ENCODE results near the gene TRIM66. TPM values are rescaled to one million over a fixed set of nuclear protein-coding genes. Genes with fewer than 3 reads are reported as not detected.

TRIM66 gene
- total RNA-seq, 5 donors from 2014 or later (not counting 1 experiment from before 2014, with no cell fraction given): 17.9 to 23.5 (median 23.4) TPM

DNA sequence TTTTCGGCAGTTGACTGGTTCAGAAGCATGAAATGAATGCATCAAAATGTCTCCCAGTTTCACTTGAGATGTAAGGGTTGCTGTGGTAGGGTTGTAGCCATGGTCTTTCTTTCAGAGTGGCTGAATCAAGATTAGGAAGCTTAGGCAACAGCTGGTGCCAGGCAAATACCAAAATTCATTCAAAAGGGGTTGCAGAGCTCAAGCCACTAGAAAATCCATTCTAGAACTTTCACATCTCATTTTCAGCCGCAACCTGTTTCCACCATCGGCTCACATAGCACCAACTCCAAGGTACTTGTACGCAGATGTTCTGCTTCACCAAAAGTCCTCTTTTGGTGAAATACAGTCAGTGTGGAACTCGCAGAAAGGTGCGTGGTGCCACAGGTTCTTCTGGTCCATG lies 48.0 kb downstream of the TRIM66 start:
- Mint-ChIP-seq H3K27me3 (no peaks in the 10 kb centered on the region), H3K36me3 (peaks cover 73% of the 10 kb centered on the region), H3K27ac (no peak overlapping the region), H3K9me3 (peaks cover 7 to 14% (median 11%) of the 10 kb centered on the region in 3 donors), H3K4me3 (no peak overlapping the region), H3K4me1 (no peaks in the 10 kb centered on the region)
- no peaks in the 10 kb centered on the region for H3K4me1 ChIP-seq (ENCODE audit: control insufficient read depth in 1 of 2, extremely low read depth in 1 of 2, insufficient read depth in 2 of 2, low read length in 2 of 2)
- no peak for ATAC-seq (replicated peaks in 1 of 4)
- no peak for DNase-seq
- no peak overlapping the region for H3K4me3 ChIP-seq (ENCODE audit: control insufficient read depth in 1 of 2, extremely low read depth in 1 of 2, low read length in 1 of 2)
- no peaks in the 10 kb centered on the region for H3K9me3 ChIP-seq
- ChIA-PET CTCF (no interaction called here), POLR2A (no interaction called here)
- no peaks in the 10 kb centered on the region for H3K27me3 ChIP-seq (replicated peaks in 1 of 2; ENCODE audit: control insufficient read depth in 2 of 2, extremely low read depth in 1 of 2, insufficient read depth in 2 of 2, low read length in 1 of 2)
- no peak overlapping the region for H3K27ac ChIP-seq (ENCODE audit: low read length)
- peaks cover 0 to 79% of the 10 kb centered on the region in 2 donors for H3K36me3 ChIP-seq (ENCODE audit: control insufficient read depth in 2 of 2, extremely low read depth in 1 of 2, insufficient read depth in 1 of 2, low read length in 1 of 2)
- 100% methylated on average over 5 of the region's 6 CpGs for WGBS (ENCODE audit: insufficient coverage)

DNA sequence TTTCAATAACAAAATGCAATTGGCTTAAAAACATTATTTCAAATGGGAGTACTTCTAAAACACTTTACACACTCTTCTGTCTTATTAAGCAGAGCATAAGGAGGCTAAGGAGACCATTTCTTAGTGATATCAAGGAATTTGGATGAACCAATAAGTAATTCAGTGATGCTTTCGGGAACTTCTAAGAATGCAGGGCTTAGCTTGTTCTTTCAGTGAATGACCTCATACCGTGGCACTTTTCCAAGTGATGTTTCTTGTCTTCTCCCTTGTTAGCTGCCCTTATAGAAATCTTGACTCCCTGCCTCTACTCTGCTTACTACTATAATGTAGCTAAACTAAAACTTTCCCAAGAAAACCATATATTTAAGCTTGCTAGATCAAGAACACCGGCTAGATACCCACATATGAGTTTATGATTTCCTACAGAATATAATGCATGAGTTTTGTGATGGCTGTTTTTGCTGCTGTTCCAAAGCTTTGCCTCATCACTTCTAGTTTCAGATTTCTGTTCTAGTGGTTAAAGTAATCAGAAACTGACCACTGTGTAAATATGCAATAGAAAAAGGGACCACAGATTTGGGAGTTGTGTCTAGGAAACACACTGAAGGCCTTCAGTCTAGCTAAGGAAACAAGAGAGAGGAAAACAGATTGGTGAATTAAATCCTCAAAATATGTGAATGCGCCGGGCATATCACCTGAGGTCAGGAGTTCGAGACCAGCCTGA lies 50.9 kb downstream of the TRIM66 start:
- no peak overlapping the region for H3K27ac Mint-ChIP-seq
- H3K36me3 ChIP-seq (ENCODE audit: control insufficient read depth in 2 of 2, extremely low read depth in 1 of 2, insufficient read depth in 1 of 2, low read length in 1 of 2): peaks cover 0 to 57% of the 10 kb centered on the region in 2 donors
- H3K9me3 ChIP-seq: no peaks in the 10 kb centered on the region
- H3K4me1 ChIP-seq (ENCODE audit: control insufficient read depth in 1 of 2, extremely low read depth in 1 of 2, insufficient read depth in 2 of 2, low read length in 2 of 2): no peaks in the 10 kb centered on the region
- ATAC-seq (replicated peaks in 1 of 4): no peak
- no peaks in the 10 kb centered on the region for H3K27me3 ChIP-seq (replicated peaks in 1 of 2; ENCODE audit: control insufficient read depth in 2 of 2, extremely low read depth in 1 of 2, insufficient read depth in 2 of 2, low read length in 1 of 2)
- POLR2A ChIA-PET: no interaction called here
- no peak for DNase-seq
- 100% methylated on average over 2 of the region's 6 CpGs for WGBS (ENCODE audit: insufficient coverage)
- no peaks in the 10 kb centered on the region for H3K4me1 Mint-ChIP-seq
- H3K4me3 ChIP-seq (ENCODE audit: control insufficient read depth in 1 of 2, extremely low read depth in 1 of 2, low read length in 1 of 2): no peak overlapping the region
- H3K4me3 Mint-ChIP-seq: no peak overlapping the region
- H3K36me3 Mint-ChIP-seq: peaks cover 50% of the 10 kb centered on the region
- no peak overlapping the region for H3K27ac ChIP-seq (ENCODE audit: low read length)
- CTCF ChIA-PET: interaction anchor here in 1 of 2 donors (0.6 kb wide), 1 partner anchor 143 kb away, joined by 5 read pairs; no protein-coding TSS in a partner anchor
- H3K9me3 Mint-ChIP-seq: peaks cover 2 to 9% (median 7%) of the 10 kb centered on the region in 3 donors
- no peaks in the 10 kb centered on the region for H3K27me3 Mint-ChIP-seq

DNA sequence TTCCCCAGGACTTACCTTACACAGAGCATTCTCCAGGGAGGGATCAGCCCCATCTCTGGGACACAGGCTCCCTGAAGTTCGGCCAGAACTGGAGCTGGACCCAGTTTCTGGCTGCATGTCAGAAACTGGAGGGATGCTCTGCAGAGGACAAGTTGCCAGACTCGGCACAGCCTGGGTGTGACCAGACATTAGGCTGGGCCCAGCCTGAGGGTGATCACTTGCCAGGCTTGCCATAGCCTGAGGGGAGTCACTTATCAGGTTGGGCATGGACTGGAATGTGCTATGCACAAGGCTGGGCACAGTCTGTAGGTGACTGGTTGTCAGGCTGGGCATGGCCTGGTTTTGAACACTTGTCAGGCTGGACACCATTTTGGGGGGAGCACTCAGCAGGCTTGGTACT lies 57.8 kb downstream of the TRIM66 start:
- Histone ChIP-seq H3K4me3 (ENCODE audit: control insufficient read depth in 1 of 2, extremely low read depth in 1 of 2, low read length in 1 of 2) (no peak overlapping the region), H3K4me1 (ENCODE audit: control insufficient read depth in 1 of 2, extremely low read depth in 1 of 2, insufficient read depth in 2 of 2, low read length in 2 of 2) (no peaks in the 10 kb centered on the region), H3K27ac (ENCODE audit: low read length) (no peak overlapping the region), H3K27me3 (replicated peaks in 1 of 2; ENCODE audit: control insufficient read depth in 2 of 2, extremely low read depth in 1 of 2, insufficient read depth in 2 of 2, low read length in 1 of 2) (no peaks in the 10 kb centered on the region), H3K9me3 (no peaks in the 10 kb centered on the region), H3K36me3 (ENCODE audit: control insufficient read depth in 2 of 2, extremely low read depth in 1 of 2, insufficient read depth in 1 of 2, low read length in 1 of 2) (peaks cover 17 to 57% of the 10 kb centered on the region in 2 donors)
- ATAC-seq (replicated peaks in 1 of 4) (no peak), DNase-seq (no peak)
- Mint-ChIP-seq H3K27ac (no peak overlapping the region), H3K36me3 (peaks cover 60% of the 10 kb centered on the region), H3K9me3 (no peaks in the 10 kb centered on the region), H3K27me3 (no peaks in the 10 kb centered on the region), H3K4me3 (no peak overlapping the region), H3K4me1 (no peaks in the 10 kb centered on the region)
- CTCF ChIA-PET: interaction anchor here in 1 of 2 donors (0.5 kb wide), 1 partner anchor 335 kb away, joined by 4 read pairs; no protein-coding TSS in a partner anchor
- 96% methylated on average over 2 of the region's 2 CpGs for WGBS (ENCODE audit: insufficient coverage)
- POLR2A ChIA-PET: interaction anchor here in 1 of 2 donors (0.6 kb wide), 1 partner anchor 208 kb away, joined by 5 read pairs; no protein-coding TSS in a partner anchor

DNA sequence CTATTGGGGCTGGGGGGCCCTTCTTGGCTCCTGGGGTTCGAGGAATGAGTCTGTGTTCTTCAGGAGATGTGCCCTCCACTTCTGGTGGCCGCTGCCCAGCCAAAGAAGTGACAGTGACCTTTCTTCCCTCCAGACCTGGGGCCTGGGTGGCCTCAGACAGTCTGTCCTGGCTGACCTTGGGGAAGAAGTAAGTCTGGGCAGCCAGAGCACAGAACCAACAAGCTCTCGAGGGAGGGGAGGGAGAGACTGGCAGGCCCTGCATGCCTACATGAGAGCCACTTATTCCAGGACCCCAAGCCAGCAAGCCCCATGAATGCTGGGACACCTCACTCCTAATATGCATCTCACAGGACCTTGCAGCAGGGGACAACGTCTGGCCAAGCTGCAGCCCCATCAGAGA lies 61.3 kb downstream of the TRIM66 start:
- H3K27me3 ChIP-seq (replicated peaks in 1 of 2; ENCODE audit: control insufficient read depth in 2 of 2, extremely low read depth in 1 of 2, insufficient read depth in 2 of 2, low read length in 1 of 2): no peaks in the 10 kb centered on the region
- peaks cover 74% of the 10 kb centered on the region for H3K36me3 Mint-ChIP-seq
- DNase-seq: no peak
- no peaks in the 10 kb centered on the region for H3K9me3 Mint-ChIP-seq
- no peak for ATAC-seq (replicated peaks in 1 of 4)
- H3K4me3 ChIP-seq (ENCODE audit: control insufficient read depth in 1 of 2, extremely low read depth in 1 of 2, low read length in 1 of 2): no peak overlapping the region
- WGBS (ENCODE audit: insufficient coverage): 78% methylated on average over 3 of the region's 4 CpGs
- CTCF ChIA-PET: no interaction called here
- no peaks in the 10 kb centered on the region for H3K4me1 ChIP-seq (ENCODE audit: control insufficient read depth in 1 of 2, extremely low read depth in 1 of 2, insufficient read depth in 2 of 2, low read length in 2 of 2)
- H3K4me1 Mint-ChIP-seq: no peaks in the 10 kb centered on the region
- H3K9me3 ChIP-seq: no peaks in the 10 kb centered on the region
- H3K27me3 Mint-ChIP-seq: no peaks in the 10 kb centered on the region
- POLR2A ChIA-PET: no interaction called here
- no peak overlapping the region for H3K4me3 Mint-ChIP-seq
- H3K27ac ChIP-seq (ENCODE audit: low read length): no peak overlapping the region
- H3K27ac Mint-ChIP-seq: no peak overlapping the region
- H3K36me3 ChIP-seq (ENCODE audit: control insufficient read depth in 2 of 2, extremely low read depth in 1 of 2, insufficient read depth in 1 of 2, low read length in 1 of 2): peaks cover 17 to 71% of the 10 kb centered on the region in 2 donors

DNA sequence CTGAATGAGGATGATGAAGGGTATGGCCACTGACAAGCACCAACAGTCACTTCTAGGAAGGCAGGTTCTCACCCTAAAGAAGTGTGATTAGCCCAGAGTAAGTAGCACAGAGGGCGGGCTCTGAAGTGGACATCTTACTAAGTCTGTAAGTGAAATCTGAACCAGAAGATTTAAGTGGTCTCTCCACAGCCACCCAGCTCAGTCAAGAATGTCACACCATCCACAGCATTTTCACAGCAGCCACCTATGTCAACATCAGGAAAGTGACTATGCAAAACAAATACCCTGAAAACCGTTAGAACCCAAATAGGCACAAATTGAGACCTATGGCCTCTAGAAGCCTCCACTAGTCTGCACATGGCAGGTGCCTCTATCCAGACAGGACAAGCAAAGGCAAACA lies 65.4 kb downstream of the TRIM66 start:
- H3K27me3 Mint-ChIP-seq: no peaks in the 10 kb centered on the region
- DNase-seq (no peak), ATAC-seq (replicated peaks in 1 of 4) (no peak)
- Histone ChIP-seq H3K36me3 (ENCODE audit: control insufficient read depth in 2 of 2, extremely low read depth in 1 of 2, insufficient read depth in 1 of 2, low read length in 1 of 2) (peaks cover 0 to 47% of the 10 kb centered on the region in 2 donors), H3K27ac (ENCODE audit: low read length) (no peak overlapping the region), H3K4me3 (ENCODE audit: control insufficient read depth in 1 of 2, extremely low read depth in 1 of 2, low read length in 1 of 2) (no peak overlapping the region), H3K9me3 (no peaks in the 10 kb centered on the region), H3K4me1 (ENCODE audit: control insufficient read depth in 1 of 2, extremely low read depth in 1 of 2, insufficient read depth in 2 of 2, low read length in 2 of 2) (no peaks in the 10 kb centered on the region), H3K27me3 (replicated peaks in 1 of 2; ENCODE audit: control insufficient read depth in 2 of 2, extremely low read depth in 1 of 2, insufficient read depth in 2 of 2, low read length in 1 of 2) (no peaks in the 10 kb centered on the region)
- ChIA-PET POLR2A (no interaction called here), CTCF (no interaction called here)
- no peaks in the 10 kb centered on the region for H3K9me3 Mint-ChIP-seq
- WGBS (ENCODE audit: insufficient coverage): 80% methylated on average over 1 of the region's 2 CpGs
- no peaks in the 10 kb centered on the region for H3K4me1 Mint-ChIP-seq
- peaks cover 65% of the 10 kb centered on the region for H3K36me3 Mint-ChIP-seq
- no peak overlapping the region for H3K27ac Mint-ChIP-seq
- no peak overlapping the region for H3K4me3 Mint-ChIP-seq

DNA sequence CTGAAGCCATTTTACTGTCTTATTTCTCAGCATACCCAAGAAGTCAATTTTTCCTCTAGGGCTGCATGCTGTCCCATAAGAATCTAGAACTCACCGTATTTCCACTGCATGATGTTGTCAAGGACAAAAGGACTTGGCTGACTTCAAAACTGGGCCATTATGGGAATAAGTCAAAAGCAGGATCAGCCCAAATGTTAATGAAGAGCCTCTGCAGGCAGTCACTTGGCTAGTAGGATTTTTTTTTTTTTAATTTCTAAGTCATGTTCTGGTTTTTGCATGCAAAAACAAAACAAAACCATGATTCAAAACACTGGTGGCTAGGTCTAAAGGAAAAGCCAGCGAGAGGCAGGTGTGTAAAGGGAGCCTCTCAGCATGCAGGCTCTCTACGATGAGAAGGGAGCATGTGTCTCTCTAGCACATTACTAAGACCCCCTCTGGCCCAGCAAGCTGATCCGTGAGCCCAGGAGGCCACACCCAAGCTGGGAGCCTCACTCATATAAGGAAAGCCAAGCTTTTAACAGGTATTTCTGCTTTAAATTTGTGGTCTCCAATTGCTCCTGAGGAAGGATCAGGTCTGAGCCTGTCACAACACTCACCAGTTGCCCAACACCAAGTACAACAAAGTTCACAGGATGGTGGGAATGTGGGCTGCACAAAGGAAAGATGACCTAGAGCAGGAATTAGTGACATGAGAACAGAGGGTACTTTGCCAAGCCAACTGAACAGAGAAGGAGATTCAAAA lies 67.0 kb downstream of the TRIM66 start:
- Histone ChIP-seq H3K4me1 (ENCODE audit: control insufficient read depth in 1 of 2, extremely low read depth in 1 of 2, insufficient read depth in 2 of 2, low read length in 2 of 2) (no peaks in the 10 kb centered on the region), H3K4me3 (ENCODE audit: control insufficient read depth in 1 of 2, extremely low read depth in 1 of 2, low read length in 1 of 2) (no peak overlapping the region), H3K27ac (ENCODE audit: low read length) (no peak overlapping the region), H3K27me3 (replicated peaks in 1 of 2; ENCODE audit: control insufficient read depth in 2 of 2, extremely low read depth in 1 of 2, insufficient read depth in 2 of 2, low read length in 1 of 2) (no peaks in the 10 kb centered on the region), H3K36me3 (ENCODE audit: control insufficient read depth in 2 of 2, extremely low read depth in 1 of 2, insufficient read depth in 1 of 2, low read length in 1 of 2) (peaks cover 0 to 33% of the 10 kb centered on the region in 2 donors), H3K9me3 (no peaks in the 10 kb centered on the region)
- ChIA-PET POLR2A (interaction anchor here in 1 of 2 donors (0.6 kb wide), 1 partner anchor 12 kb away, joined by 3 read pairs; no protein-coding TSS in a partner anchor), CTCF (no interaction called here)
- Mint-ChIP-seq H3K4me1 (peaks cover 0 to 4% (median 3%) of the 10 kb centered on the region in 3 donors), H3K4me3 (no peak overlapping the region), H3K36me3 (peaks cover 49% of the 10 kb centered on the region), H3K27me3 (no peaks in the 10 kb centered on the region), H3K27ac (no peak overlapping the region), H3K9me3 (no peaks in the 10 kb centered on the region)
- DNase-seq: no peak
- WGBS (ENCODE audit: insufficient coverage): 92% methylated on average over 2 of the region's 4 CpGs
- no peak for ATAC-seq (replicated peaks in 1 of 4)
